ENCODE measurements around the gene BFSP2. TPM values are rescaled to one million over a fixed set of nuclear protein-coding genes. Genes with fewer than 3 reads are reported as not detected.
A peak's percentile ranks its signal among the peaks of the same experiment; 100 is the strongest.

The BFSP2 gene
- total RNA-seq, 6 experiments from 2014 or later: not detected

DNA sequence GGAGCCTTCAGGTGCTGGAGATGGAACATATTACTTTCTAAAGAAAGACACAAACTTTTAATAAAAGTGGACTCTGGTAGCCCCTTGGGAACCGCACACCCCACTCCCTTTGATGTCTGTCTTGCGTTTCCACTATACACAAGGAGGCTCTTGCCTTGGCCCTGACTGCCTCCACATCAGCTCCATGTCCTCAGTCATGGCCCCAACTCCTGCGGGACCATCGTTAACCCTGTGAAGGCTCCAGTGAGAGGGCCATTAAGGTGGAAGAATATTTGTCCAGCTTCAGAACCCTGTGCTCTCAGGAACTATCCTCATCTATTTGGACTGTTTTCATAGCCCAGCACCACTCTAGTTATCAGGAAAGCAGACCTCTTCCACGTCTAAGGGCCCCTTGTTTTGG is 16.1 kb upstream of the BFSP2 start:
- TF ChIP-seq CTCF (IDR thresholded peaks at IDR 0.05) (no peak), POLR2A (IDR thresholded peaks at IDR 0.05) (no peak)
- intact Hi-C loops (cut with DNase I): loop anchor here (10.0 kb wide), 1 partner anchor 339 kb away; no protein-coding TSS in a partner anchor
- ATAC-seq (no peak), DNase-seq (no peak)
- 85% methylated on average over 2 of the region's 5 CpGs for WGBS (ENCODE audit: insufficient coverage, low coverage, low lambda C conversion rate, missing lambda C conversion rate)
- Histone ChIP-seq H3K4me1 (peaks cover 0 to 25% (median 4%) of the 10 kb centered on the region in 4 donors), H3K27ac (no peak overlapping the region), H3K36me3 (no peaks in the 10 kb centered on the region), H3K9me3 (no peaks in the 10 kb centered on the region), H3K27me3 (no peaks in the 10 kb centered on the region), H3K4me3 (no peak overlapping the region)

- TF ChIP-seq CTCF (IDR thresholded peaks at IDR 0.05) (peak; percentile 65 to 79 (median 72)), POLR2A (IDR thresholded peaks at IDR 0.05) (no peak)
- no peaks in the 10 kb centered on the region for H3K9me3 ChIP-seq
- no peaks in the 10 kb centered on the region for H3K27me3 ChIP-seq
- H3K36me3 ChIP-seq: no peaks in the 10 kb centered on the region
- intact Hi-C loops (cut with DNase I): loop anchor here (10.0 kb wide), 1 partner anchor 340 kb away; no protein-coding TSS in a partner anchor
- no peak overlapping the region for H3K27ac ChIP-seq
- WGBS (ENCODE audit: insufficient coverage, low coverage, low lambda C conversion rate, missing lambda C conversion rate): 13% methylated on average over 9 of the region's 13 CpGs
- DNase-seq: peak; percentile 59 to 76 (median 67)
- H3K4me3 ChIP-seq: no peak overlapping the region
- peak; percentile 88 to 90 (median 89) for ATAC-seq
- H3K4me1 ChIP-seq: peaks cover 0 to 23% (median 4%) of the 10 kb centered on the region in 4 donors
These were observed 15.4 kb upstream of the BFSP2 start for GRCh38 chr3:133384331-133385027.

- H3K27me3 ChIP-seq: no peaks in the 10 kb centered on the region
- no peaks in the 10 kb centered on the region for H3K36me3 ChIP-seq
- intact Hi-C loops (cut with DNase I): loop anchor here (10.0 kb wide), 1 partner anchor 342 kb away; no protein-coding TSS in a partner anchor
- H3K4me1 ChIP-seq: peaks cover 0 to 5% (median 0%) of the 10 kb centered on the region in 4 donors
- ATAC-seq (no peak), DNase-seq (no peak)
- no peaks in the 10 kb centered on the region for H3K9me3 ChIP-seq
- no peak overlapping the region for H3K27ac ChIP-seq
- no peak overlapping the region for H3K4me3 ChIP-seq
- no peak for TF ChIP-seq POLR2A (IDR thresholded peaks at IDR 0.05)
- peak in 1 of 4 donors; percentile 4 for TF ChIP-seq CTCF (IDR thresholded peaks at IDR 0.05)
These were observed 13.0 kb upstream of the BFSP2 start for GRCh38 chr3:133386876-133387275.

DNA sequence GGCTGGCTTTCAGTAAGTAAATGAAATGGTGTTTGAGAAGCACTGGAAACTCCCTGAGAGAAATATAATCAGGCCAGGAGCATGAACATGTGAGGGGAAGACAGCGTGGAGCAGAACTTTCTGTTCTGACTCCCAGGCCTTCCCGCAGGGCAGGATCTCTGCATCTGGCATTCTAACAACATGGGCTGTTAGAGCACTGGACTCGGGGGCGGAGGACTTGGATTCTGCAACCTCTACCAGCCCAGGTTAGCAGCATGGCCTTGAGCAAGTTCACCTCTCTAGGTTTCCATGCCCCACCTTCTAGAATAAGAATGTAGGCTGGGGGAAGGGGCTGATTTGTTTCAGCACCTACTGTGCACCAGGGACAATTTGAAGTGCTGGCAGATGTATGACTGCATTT is 12.5 kb upstream of the BFSP2 start:
- no peak for TF ChIP-seq CTCF (IDR thresholded peaks at IDR 0.05)
- TF ChIP-seq POLR2A (IDR thresholded peaks at IDR 0.05): no peak
- peak in 1 of 3 donors; percentile 38 for DNase-seq
- Histone ChIP-seq H3K4me1 (peaks cover 0 to under 1% (median 0%) of the 10 kb centered on the region in 4 donors), H3K27ac (no peak overlapping the region), H3K9me3 (no peaks in the 10 kb centered on the region), H3K27me3 (no peaks in the 10 kb centered on the region), H3K4me3 (no peak overlapping the region), H3K36me3 (no peaks in the 10 kb centered on the region)
- WGBS (ENCODE audit: insufficient coverage, low coverage, low lambda C conversion rate, missing lambda C conversion rate): 77% methylated on average over 3 of the region's 4 CpGs
- no peak for ATAC-seq
- intact Hi-C loops (cut with DNase I): loop anchor here (10.0 kb wide), 1 partner anchor 343 kb away; no protein-coding TSS in a partner anchor
